H9 (cell line): ENCODE results near the gene CR1. TPM values are rescaled to one million over a fixed set of nuclear protein-coding genes. Genes with fewer than 3 reads are reported as not detected.
"Not testable (repeated sequence)": the region's sequence is repeated elsewhere in the genome, so short reads cannot be mapped to it uniquely, and the experiment has no call there.

Experiments
- DNase-seq: peaks from one replicate; pipeline ENCODE4 v3.0.0-alpha.2; 2017
- H2AFZ ChIP-seq: one replicate; pipeline ENCODE4 v1.6.1; 2013; ENCODE audit warnings: mild to moderate bottlenecking, low read length, control low read depth, moderate library complexity
- H2AK5ac ChIP-seq: 2 replicates; pipeline ENCODE4 v1.6.1; 2013; ENCODE audit warnings: low read length, control low read depth, mixed read lengths; ENCODE audit not compliant: insufficient read length
- H2BK120ac ChIP-seq: one replicate; pipeline ENCODE4 v1.6.1; 2013; ENCODE audit warnings: low read depth, mild to moderate bottlenecking, low read length, control low read depth, inconsistent platforms; ENCODE audit not compliant: poor library complexity, severe bottlenecking
- H2BK12ac ChIP-seq: 2 replicates; pipeline ENCODE4 v1.6.1; 2013; ENCODE audit warnings: low read length, control low read depth, mixed read lengths, low read depth; ENCODE audit not compliant: insufficient read length
- H2BK15ac ChIP-seq: 2 replicates; pipeline ENCODE4 v1.6.1; 2013; ENCODE audit warnings: low read depth, low read length, control low read depth
- H2BK20ac ChIP-seq: one replicate; pipeline ENCODE4 v1.6.1; 2013; ENCODE audit warnings: low read depth, mild to moderate bottlenecking, low read length, control low read depth, inconsistent platforms; ENCODE audit not compliant: poor library complexity, severe bottlenecking
- H2BK5ac ChIP-seq: 2 replicates; pipeline ENCODE4 v1.6.1; 2013; ENCODE audit warnings: low read length, control low read depth, mixed read lengths; ENCODE audit not compliant: insufficient read length
- H3K14ac ChIP-seq: 2 replicates; pipeline ENCODE4 v1.6.1; 2013; ENCODE audit warnings: low read length, control low read depth; ENCODE audit not compliant: insufficient read depth
- H3K18ac ChIP-seq: 2 replicates; pipeline ENCODE4 v1.6.1; 2013; ENCODE audit warnings: low read depth, mild to moderate bottlenecking, mixed read lengths, low read length, control low read depth; ENCODE audit not compliant: insufficient read length
- H3K23ac ChIP-seq: 2 replicates; pipeline ENCODE4 v1.6.1; 2013; ENCODE audit warnings: low read length, control low read depth, mixed read lengths, low read depth; ENCODE audit not compliant: insufficient read length
- H3K23me2 ChIP-seq: 2 replicates; pipeline ENCODE4 v1.6.1; 2013; ENCODE audit warnings: low read depth, mild to moderate bottlenecking, mixed read lengths, low read length, control low read depth; ENCODE audit not compliant: insufficient read length, poor library complexity, severe bottlenecking
- H3K27ac ChIP-seq: 2 replicates; pipeline ENCODE4 v1.5.1; 2013; ENCODE audit warnings: low read length, control low read depth, mixed read lengths, low read depth; ENCODE audit not compliant: insufficient read length
- H3K27me3 ChIP-seq: 2 replicates; pipeline ENCODE4 v1.6.1; 2013; ENCODE audit warnings: low read length, control low read depth, inconsistent platforms; ENCODE audit not compliant: insufficient read depth
- H3K4ac ChIP-seq: 2 replicates; pipeline ENCODE4 v1.6.1; 2013; ENCODE audit warnings: low read depth, mild to moderate bottlenecking, control low read depth, inconsistent platforms, low read length, moderate library complexity
- H3K4me1 ChIP-seq: 2 replicates; pipeline ENCODE4 v1.6.1; 2013; ENCODE audit warnings: low read length, control low read depth, inconsistent platforms; ENCODE audit not compliant: insufficient read depth
- H3K4me2 ChIP-seq: 2 replicates; pipeline ENCODE4 v1.6.1; 2013; ENCODE audit warnings: low read length, control low read depth, mixed read lengths; ENCODE audit not compliant: insufficient read length, insufficient read depth
- H3K56ac ChIP-seq: 2 replicates; pipeline ENCODE4 v1.6.1; 2013; ENCODE audit warnings: low read depth, mild to moderate bottlenecking, mixed read lengths, low read length, control low read depth; ENCODE audit not compliant: insufficient read length
- H3K79me1 ChIP-seq: 2 replicates; pipeline ENCODE4 v1.6.1; 2013; ENCODE audit warnings: low read depth, mild to moderate bottlenecking, moderate library complexity, low read length, control low read depth, inconsistent platforms; ENCODE audit not compliant: insufficient read depth, poor library complexity, severe bottlenecking
- H3K79me2 ChIP-seq: 2 replicates; pipeline ENCODE4 v1.6.1; 2013; ENCODE audit warnings: low read length, control low read depth, inconsistent platforms; ENCODE audit not compliant: insufficient read depth
- H3K9ac ChIP-seq: 2 replicates; pipeline ENCODE4 v1.6.1; 2013; ENCODE audit warnings: low read length, control low read depth, mixed read lengths; ENCODE audit not compliant: insufficient read length; ENCODE audit errors: extremely low read depth
- H3K9me3 ChIP-seq: one replicate; pipeline ENCODE4 v1.6.1; 2013; ENCODE audit warnings: low read depth, low read length, inconsistent platforms; ENCODE audit not compliant: control insufficient read depth
- H3T11ph ChIP-seq: one replicate; pipeline ENCODE4 v1.6.1; 2013; ENCODE audit warnings: mild to moderate bottlenecking, low read length, control low read depth, inconsistent platforms
- H4K20me1 ChIP-seq: one replicate; pipeline ENCODE4 v1.6.1; 2013; ENCODE audit not compliant: control insufficient read depth, insufficient read length, insufficient read depth
- H4K5ac ChIP-seq: 2 replicates; pipeline ENCODE4 v1.6.1; 2013; ENCODE audit warnings: low read depth, mild to moderate bottlenecking, mixed read lengths, low read length, control low read depth; ENCODE audit not compliant: insufficient read length
- H4K8ac ChIP-seq: replicated peaks from 2 replicates; pipeline ENCODE4 v1.6.1; 2013; ENCODE audit warnings: low read length, control low read depth, mixed read lengths, low read depth; ENCODE audit not compliant: insufficient read length
- H4K91ac ChIP-seq: 2 replicates; pipeline ENCODE4 v1.6.1; 2013; ENCODE audit warnings: low read depth, mild to moderate bottlenecking, moderate library complexity, mixed read lengths, low read length, control low read depth; ENCODE audit not compliant: insufficient read length
- H3K27ac Mint-ChIP-seq, 3 experiments: 2 replicates in 2 of 3; 3 replicates in 1 of 3; pipeline ENCODE4 v1.8.0; 2020 to 2021; ENCODE audit warnings: mixed read lengths in 3 of 3, mild to moderate bottlenecking in 1 of 3, moderate library complexity in 1 of 3
- H3K27me3 Mint-ChIP-seq: 2 replicates; pipeline ENCODE4 v1.8.0; 2021; ENCODE audit warnings: low read depth, mild to moderate bottlenecking, moderate library complexity, mixed read lengths
- H3K36me3 Mint-ChIP-seq, 3 experiments: 2 replicates in 2 of 3; 3 replicates in 1 of 3; pipeline ENCODE4 v1.8.0; 2020 to 2021; ENCODE audit warnings: low read depth in 3 of 3, mixed read lengths in 3 of 3; ENCODE audit not compliant: insufficient read depth in 1 of 3
- H3K4me1 Mint-ChIP-seq, 2 experiments: 2 replicates each; pipeline ENCODE4 v1.8.0; 2020; ENCODE audit warnings: mixed read lengths in 2 of 2
- H3K4me3 Mint-ChIP-seq, 2 experiments: 2 replicates in 1 of 2; 3 replicates in 1 of 2; pipeline ENCODE4 v1.8.0; 2020 to 2021; ENCODE audit warnings: mild to moderate bottlenecking in 2 of 2, mixed read lengths in 2 of 2, moderate library complexity in 1 of 2
- H3K9me3 Mint-ChIP-seq, 2 experiments: 2 replicates in 1 of 2; 3 replicates in 1 of 2; pipeline ENCODE4 v1.8.0; 2020; ENCODE audit warnings: mild to moderate bottlenecking in 2 of 2, mixed read lengths in 2 of 2, moderate library complexity in 1 of 2
- CTCF ChIP-seq: fragments of 200-600 bp; sonication (generic); conservative IDR thresholded peaks from 3 replicates; pipeline ENCODE4 v1.8.0; 2021; ENCODE audit warnings: antibody characterized with exemption, mild to moderate bottlenecking
- WGBS: extraction: QIAGEN DNeasy Blood & Tissue Kit; methylation state at CpG from one replicate; pipeline ENCODE4 v1.1.7; 2013; ENCODE audit warnings: missing lambda C conversion rate, low lambda C conversion rate, mixed read lengths; ENCODE audit not compliant: insufficient read length; ENCODE audit errors: extremely low coverage; 5-methylcytosine and 5-hydroxymethylcytosine counted together
- total RNA-seq: library from RNA; stranded (reverse); gene quantifications from 2 replicates; pipeline ENCODE4 v1.2.1, GENCODE V29; 2021

CR1 gene
- total RNA-seq, 1 experiment from 2014 or later: 0.04 TPM

GRCh38 chr1:207581496-207582153 lies 85.7 kb downstream of the CR1 start:
- Histone ChIP-seq H3K14ac (no peak overlapping the region), H3K9ac (no peak overlapping the region), H3T11ph (no peak overlapping the region), H3K4me1 (no peaks in the 10 kb centered on the region; the same call in 1 of the 2 replicates), H3K9me3 (no peaks in the 10 kb centered on the region), H3K23me2 (no peaks in the 10 kb centered on the region), H2AK5ac (no peak overlapping the region), H2AFZ (no peak overlapping the region), H3K18ac (no peak overlapping the region), H3K79me2 (no peaks in the 10 kb centered on the region), H2BK120ac (no peak overlapping the region), H4K20me1 (no peaks in the 10 kb centered on the region), H3K4ac (no peak overlapping the region), H3K27ac (no peak overlapping the region), H3K27me3 (no peaks in the 10 kb centered on the region), H4K8ac (no peak overlapping the region), H2BK20ac (no peak overlapping the region), H3K23ac (no peak overlapping the region), H2BK15ac (no peak overlapping the region), H2BK5ac (no peak overlapping the region), H3K79me1 (no peaks in the 10 kb centered on the region), H4K5ac (no peak overlapping the region), H4K91ac (no peak overlapping the region), H3K4me2 (no peak overlapping the region), H2BK12ac (no peak overlapping the region), H3K56ac (no peak overlapping the region)
- no peak overlapping the region for H3K4me3 Mint-ChIP-seq
- TF ChIP-seq CTCF: no peak
- peaks cover 4 to 30% of the 10 kb centered on the region in 2 experiments; a peak in 3 of 4 replicates for H3K4me1 Mint-ChIP-seq
- no peak overlapping the region for H3K27ac Mint-ChIP-seq
- H3K36me3 Mint-ChIP-seq: no peaks in the 10 kb centered on the region
- no CpG with 5 or more reads among the region's 8 CpGs for WGBS
- no peak for DNase-seq
- H3K27me3 Mint-ChIP-seq: no peaks in the 10 kb centered on the region
- H3K9me3 Mint-ChIP-seq: no peaks in the 10 kb centered on the region; a peak in 1 of 5 replicates

GRCh38 chr1:207589506-207589905 lies 93.5 kb downstream of the CR1 start:
- H4K8ac ChIP-seq, H3K9me3 ChIP-seq, H3K27ac ChIP-seq, H3K79me1 ChIP-seq, H2AFZ ChIP-seq, H3K4me3 Mint-ChIP-seq, H2BK5ac ChIP-seq, H4K20me1 ChIP-seq, H3K56ac ChIP-seq, H3K79me2 ChIP-seq, H3K18ac ChIP-seq, H3T11ph ChIP-seq, H4K5ac ChIP-seq, H3K14ac ChIP-seq, H2BK12ac ChIP-seq, H3K27ac Mint-ChIP-seq, H3K9me3 Mint-ChIP-seq, H2BK20ac ChIP-seq, H2BK15ac ChIP-seq, H3K4me2 ChIP-seq, H3K23me2 ChIP-seq, H3K23ac ChIP-seq, H2BK120ac ChIP-seq, DNase-seq, H4K91ac ChIP-seq, H3K36me3 Mint-ChIP-seq, H3K4ac ChIP-seq, H3K9ac ChIP-seq, H2AK5ac ChIP-seq, H3K27me3 Mint-ChIP-seq, H3K27me3 ChIP-seq, H3K4me1 ChIP-seq: not testable (repeated sequence)
- peaks cover 6 to 18% of the 10 kb centered on the region in 2 experiments; a peak in 2 of 4 replicates for H3K4me1 Mint-ChIP-seq
- WGBS: no CpG with 5 or more reads among the region's 4 CpGs
